Right ventricle myocardium superior (tissue), 1 donor: Measurements from ENCODE around the gene RNF14. TPM values are rescaled to one million over a fixed set of nuclear protein-coding genes. Genes with fewer than 3 reads are reported as not detected.

Source experiments
- ATAC-seq: fragments of 200-7000 bp; cut with Tn5 transposase; one replicate; pipeline ENCODE4 v1.9.1; 2020; ENCODE audit warnings: mild to moderate bottlenecking; ENCODE audit not compliant: poor library complexity
- DNase-seq: peaks from one replicate; pipeline ENCODE4 v3.0.0-alpha.2; 2020
- intact Hi-C: fragments of 100-400 bp; cut with DNase I; formaldehyde crosslinking; loops from one replicate; pipeline ENCODE4 v1.11.2; 2022
- total RNA-seq: library from RNA; stranded (reverse); fragmentation: NEBNext Ultra II Directional; extraction: Animal tissue kit (Norgen Biotek cat#: 25700); gene quantifications from one replicate; pipeline ENCODE4 v1.2.1, GENCODE V29; 2021
- donor health status: DM: no; HTN: yes; CAD: no; lungs with severe emphysema.

The RNF14 gene
- total RNA-seq, 1 donor from 2014 or later = 104 TPM

DNA sequence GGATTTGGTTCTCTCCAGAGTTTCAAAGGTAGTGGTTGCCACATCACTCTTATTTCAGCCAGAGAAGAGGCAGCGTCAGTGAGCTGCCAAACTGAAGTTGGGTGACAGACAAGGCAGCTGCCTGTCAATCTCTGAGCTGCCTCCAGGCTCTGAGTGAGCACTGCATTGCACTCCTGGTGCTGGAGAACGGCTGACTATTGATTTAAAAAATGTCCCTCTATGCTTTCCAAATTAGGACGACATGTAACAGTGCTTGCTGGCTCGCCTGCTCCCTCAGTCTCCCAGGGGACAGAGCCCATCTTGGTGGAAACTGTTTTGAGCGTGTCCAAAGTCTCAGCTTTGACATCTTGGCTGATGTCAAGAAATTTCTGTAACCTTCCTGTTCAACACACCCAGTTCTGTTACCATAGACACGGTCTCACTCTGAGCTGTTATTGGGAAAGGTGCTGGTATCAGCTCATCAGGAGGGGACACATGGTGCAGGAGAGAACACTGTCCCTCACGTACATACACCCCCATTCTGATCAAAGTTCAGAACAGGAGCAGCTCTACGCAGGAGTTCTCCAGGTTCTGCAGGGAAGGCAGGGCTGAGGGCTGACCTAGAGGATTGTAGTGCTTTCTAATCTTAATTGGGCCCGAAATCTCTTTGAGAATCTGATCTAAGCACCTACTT, 26.6 kb upstream of the RNF14 start:
- DNase-seq (no peak), ATAC-seq (no peak)
- intact Hi-C loops = no loop called here

DNA sequence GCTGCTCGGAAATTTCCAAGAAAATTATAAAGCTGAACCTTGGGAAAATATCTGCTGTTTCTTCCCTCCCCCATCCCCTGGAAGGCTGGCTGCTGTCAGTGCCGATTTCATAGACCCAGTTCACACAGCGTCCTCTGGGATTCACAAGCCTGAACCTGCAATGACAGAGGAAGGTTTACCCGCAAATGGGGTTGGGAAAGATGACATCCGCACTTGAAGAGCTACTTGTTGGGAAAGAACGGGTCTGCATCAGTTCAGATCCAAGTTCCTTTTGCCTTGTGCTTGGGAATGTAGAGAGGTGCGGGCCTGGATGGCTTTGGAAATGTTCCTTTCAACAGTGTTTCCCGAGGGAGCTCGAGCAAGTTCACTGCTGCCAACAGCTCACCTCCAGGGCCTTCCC, 24.8 kb upstream of the RNF14 start:
- no peak for DNase-seq
- ATAC-seq = no peak
- intact Hi-C loops = no loop called here

DNA sequence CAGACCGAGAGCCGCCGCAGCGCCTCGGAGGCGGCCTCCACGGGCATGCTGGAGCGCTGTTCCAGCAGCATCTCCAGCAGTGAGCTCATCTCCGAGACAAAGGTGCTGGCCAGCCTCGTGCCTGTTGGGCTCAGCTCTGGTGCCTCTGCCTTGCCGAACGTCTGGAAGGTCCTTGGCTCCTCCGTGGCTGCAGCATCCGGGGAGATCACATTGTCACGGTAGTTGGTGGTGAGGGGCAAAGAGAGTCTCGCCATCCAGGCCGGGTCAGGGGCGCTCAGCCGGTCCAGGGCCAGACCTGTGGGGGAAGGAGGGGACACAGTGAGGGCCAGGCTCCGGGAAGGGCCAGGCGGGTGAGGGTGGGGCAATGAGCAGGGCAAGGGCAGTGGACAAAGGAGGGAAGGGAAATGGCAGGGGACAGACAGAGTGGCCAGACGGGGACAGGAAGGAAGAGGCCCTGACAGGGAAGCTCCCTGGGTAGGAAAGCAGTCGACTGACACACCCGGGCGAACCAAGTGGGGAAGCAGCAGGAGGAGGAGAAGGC, 23.3 kb upstream of the RNF14 start:
- intact Hi-C loops = no loop called here
- ATAC-seq (peak; percentile 64), DNase-seq (peak; percentile 63)

DNA sequence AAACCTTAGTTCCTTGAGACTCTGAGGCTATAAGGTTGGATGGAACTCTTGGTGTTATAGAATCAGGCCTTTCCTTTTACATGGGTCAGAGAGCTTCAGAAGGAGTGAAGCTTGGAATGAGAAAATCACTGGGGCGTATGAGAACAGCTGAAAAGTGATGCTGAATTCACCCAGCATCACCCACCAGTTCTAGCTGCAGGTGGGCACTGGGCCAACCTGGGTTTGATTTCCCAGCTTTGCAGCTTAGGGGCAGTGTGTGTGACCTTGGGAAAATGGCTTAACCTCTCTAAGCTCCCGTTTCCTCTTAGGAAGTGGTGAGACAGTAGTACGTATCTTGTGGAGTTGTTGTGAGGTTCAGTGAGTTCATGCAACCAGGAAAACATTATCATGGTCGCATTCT, 21.6 kb upstream of the RNF14 start:
- intact Hi-C loops = no loop called here
- DNase-seq = no peak
- no peak for ATAC-seq

DNA sequence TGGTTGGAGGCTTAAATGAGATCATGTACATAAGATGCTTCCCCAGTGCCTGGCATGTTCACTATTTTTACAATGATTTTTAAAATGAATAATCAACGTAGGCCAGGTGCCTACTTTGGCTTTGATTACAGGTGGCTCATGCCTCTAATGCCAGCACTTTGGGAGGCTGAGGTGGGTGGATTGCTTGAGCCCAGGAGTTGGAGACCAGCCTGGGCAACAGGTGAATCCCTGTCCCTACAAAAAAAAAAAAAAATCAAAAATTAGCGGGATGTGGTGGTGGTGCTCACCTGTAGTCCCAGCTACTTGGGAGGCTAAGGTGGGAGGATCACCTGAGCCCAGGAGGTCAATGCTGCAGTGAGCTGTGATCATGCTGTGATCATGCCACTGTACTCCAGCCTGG, 20.1 kb upstream of the RNF14 start:
- ATAC-seq = no peak
- intact Hi-C loops = no loop called here
- no peak for DNase-seq

DNA sequence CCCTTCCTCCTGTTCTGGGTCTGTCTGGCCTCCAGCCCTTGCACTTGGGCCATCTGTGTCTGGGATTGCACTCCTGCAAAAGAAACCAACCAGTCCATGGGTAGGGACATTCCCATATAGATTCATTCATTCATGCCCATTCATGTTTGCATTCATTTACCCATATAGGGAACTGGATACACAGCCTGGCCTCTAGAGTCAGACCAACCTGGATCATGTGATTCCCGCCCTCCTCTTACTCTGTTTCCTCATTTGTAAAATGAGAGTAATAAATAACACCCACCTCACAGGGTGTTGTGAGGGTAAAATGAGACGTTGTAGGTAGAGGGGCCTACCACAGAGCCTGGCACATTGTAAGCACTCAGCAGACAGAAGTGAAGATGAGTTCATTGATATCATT, 19.4 kb upstream of the RNF14 start:
- intact Hi-C loops = no loop called here
- no peak for ATAC-seq
- no peak for DNase-seq

DNA sequence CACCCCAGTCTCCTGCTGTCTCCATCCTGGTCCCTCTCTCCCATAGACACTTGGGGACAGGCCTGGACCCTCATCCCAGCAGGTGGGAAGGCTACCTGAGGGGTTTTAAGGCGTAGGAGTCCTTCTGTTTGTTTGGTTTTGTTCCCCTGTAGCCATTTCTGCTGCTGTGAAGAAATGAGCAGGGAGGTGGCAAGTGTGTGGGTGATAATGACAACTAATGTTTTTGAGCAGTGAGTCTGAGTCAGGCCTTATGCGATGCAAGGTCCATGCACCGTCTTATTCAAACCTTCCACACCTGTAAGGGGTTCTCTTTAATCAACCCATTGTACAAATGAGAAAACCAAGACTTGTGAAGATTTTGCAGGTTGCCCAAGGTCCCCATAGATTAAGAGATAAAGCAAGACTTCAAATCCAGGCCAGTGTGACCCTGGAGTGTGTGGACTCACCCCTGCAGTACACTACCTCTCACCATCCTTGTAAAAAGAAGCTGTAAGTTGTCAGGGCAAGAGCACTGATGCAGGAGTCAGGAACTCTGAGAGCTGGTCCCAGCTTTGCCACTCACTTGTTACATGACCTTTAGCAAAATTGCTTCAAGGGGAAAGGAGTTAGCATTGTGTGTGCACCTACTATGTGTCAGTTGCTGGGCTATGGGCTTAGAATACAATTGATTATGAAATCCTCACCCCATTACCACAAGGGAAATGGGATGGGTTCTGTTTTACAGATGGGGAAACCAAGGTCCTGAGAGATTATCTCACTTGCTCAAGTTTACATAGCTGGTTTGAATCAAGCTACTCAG, 18.5 kb upstream of the RNF14 start:
- DNase-seq (no peak), ATAC-seq (no peak)
- intact Hi-C loops = no loop called here

DNA sequence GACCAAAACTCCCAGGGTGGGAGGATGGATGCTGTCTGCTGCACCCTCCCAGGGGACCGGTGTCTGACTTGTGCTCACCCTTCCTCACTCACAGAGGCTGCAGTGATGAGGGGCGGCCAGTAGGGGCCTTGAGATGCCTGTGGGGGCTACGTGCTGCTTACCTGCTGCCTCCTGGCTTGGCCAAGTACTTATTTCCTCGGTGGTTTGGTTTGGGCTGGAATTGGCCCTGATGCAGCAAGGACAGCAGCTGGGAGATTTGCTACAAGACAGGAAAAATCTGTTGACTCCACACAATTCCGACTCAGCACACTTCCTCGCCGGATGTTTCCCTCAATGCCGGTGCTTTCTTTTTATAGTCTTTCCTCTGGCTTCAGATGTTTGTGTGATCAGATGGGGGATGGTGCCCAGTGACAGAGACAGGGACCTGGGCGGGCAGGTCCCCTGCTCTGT, 17.5 kb upstream of the RNF14 start:
- DNase-seq (no peak), ATAC-seq (peak; percentile 35)
- intact Hi-C loops = no loop called here

DNA sequence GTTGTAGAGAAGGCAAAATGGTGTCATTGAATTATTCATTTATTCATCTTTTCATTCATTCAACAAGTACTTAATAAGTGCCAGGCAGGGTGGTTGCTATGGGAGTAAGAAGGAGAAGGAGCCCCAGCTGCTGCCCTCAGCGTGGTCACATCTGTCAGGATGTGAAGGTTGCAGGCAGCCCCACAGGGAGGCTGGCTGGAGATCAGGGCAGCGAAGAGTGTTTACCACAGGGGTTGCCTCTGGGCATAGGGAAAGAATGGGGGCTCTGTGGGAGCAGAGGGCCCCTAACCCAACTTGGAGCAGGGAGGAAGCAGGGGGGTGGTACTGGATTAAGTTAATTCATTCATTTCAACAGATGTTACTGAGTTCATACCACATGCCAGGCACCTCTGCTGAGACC, 16.9 kb upstream of the RNF14 start:
- DNase-seq (no peak), ATAC-seq (no peak)
- intact Hi-C loops = no loop called here

DNA sequence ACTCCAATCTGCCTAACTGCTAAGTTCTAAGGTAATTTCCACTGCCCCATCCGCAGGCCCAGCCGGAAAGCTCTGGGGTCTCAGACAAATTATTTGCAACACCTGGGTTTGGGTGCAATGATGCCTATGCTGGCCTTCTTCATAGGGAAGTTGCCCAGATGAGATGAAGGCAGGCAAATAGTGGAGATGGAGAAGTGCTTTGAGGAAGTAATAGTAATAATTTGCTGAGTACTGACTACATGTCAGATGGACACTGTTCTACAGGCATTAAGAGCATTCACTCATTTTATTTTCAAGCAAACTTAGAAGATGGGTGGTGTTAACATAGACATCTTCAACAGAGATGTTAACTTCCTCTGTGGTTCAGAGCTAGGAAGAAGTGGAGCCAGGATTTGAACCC, 14.7 kb upstream of the RNF14 start:
- intact Hi-C loops = no loop called here
- no peak for ATAC-seq

DNA sequence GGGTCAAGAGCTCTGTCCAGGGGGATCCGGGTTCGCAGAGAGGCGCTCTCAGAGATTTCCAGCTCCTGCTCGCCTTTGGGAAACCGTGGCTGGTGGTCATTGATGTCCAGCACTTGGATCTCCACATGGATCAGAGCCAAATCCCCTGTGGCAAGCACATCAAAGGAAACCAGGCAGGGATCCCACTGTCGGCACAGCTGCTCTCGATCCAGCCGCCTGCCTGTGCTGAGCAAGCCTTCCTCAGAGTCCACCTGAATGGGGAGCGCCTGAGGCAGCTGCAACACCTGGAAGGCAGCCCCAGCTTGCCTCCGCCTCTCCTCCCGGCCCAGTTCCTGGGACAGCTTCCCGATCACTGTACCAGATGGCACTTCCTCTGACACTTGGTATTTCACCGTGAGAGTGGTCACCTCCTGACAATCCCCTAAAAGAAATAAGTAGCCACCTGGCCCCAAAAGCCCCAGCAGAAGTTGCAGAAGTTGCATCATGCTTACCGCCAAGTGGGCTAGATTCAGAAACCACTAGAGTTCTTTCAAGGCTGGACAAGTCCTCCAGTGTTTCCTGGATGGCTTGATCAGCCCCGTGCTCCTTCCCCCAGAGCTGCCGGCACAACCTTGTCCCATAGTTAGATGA, 11.4 kb upstream of the RNF14 start:
- DNase-seq (no peak), ATAC-seq (no peak)
- intact Hi-C loops = loop anchor here (5.0 kb wide), 1 partner anchor 35 kb away; the partner anchor contains the start of gene DELE1

More for the DNA sequence above, 14.7 kb upstream of the RNF14 start:
- no peak for DNase-seq

DNA sequence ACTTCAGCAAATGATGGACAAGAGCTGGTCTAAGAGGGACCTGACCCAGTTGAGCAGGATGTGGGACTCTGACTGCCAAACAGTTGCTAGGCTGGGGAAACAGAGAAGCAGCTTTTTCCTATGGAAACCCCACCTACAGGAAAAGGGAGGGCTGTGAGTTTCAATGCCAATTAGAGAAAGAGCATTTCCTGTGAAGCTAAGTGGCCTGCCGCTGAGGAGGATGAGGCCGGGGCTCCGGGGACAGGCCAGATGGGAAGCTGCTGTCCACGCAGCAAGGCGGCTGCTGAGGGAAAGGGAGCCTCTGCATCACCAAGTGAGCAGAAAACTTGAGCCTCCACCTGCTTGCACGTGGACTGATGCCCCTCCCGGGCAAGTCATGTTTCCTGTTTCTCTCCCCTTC, 10.8 kb upstream of the RNF14 start, which contains the start of gene PCDH12:
Gene PCDH12 (minus strand): TSS at position 90 of the 400 bp plus-strand sequence. CDS start 351 bp downstream, outside the sequence.
- ATAC-seq (peak; percentile 64), DNase-seq (peak; percentile 69)
- intact Hi-C loops = loop anchor here (5.0 kb wide), 1 partner anchor 36 kb away; the partner anchor contains the start of gene DELE1

DNA sequence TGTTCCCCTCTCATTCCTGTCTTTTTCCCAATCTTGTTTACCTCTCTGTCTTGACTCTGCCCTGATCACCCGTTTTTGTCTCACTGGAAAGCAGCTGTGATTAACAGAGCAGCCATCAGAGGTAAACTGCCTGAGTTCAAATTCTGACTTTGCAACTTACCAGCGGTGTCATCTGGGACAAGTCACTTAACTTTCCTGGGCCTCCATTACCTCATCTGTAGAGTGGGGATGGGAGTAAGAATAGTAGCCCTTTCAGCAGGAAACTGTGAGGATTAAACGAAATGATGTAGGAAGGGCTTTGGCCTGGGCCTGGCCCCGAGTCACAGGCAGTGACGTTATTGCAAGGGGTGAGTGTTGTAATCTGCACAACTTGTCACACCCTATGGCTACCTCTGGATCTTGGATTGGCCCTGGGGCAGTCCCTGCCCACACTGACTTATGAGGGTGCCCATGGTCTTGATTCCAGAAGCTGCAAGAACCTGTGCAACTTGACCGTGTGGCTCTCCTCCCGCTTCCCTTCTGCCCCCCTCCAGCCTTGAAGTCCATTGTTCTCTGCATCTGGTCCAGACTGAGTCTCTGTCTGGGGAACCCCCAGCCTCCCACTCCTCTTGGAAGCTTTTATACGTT, 10.2 kb upstream of the RNF14 start:
- intact Hi-C loops = loop anchor here (5.0 kb wide), 1 partner anchor 36 kb away; the partner anchor contains the start of gene DELE1
- DNase-seq (no peak), ATAC-seq (peak; percentile 45)

DNA sequence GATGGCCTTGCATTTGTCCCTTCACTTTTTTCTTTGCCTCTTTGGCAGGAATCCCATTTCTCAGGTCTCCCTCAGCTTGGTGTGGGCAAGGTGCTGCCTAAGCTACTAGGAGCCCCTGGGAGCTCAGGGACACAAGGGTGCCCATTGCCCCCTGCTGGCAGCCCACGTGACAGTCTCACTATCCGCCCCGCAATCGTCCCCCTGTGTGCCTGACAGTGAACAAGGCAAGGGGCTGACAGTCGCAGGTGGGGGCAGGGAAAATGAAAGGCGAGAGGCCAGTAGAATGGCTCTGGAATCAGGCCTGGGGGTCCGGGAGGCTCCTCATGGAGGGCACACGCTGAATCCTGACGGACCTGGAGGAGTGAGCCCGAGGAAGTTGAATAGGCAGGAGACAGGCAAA, 8.9 kb upstream of the RNF14 start:
- DNase-seq (no peak), ATAC-seq (peak; percentile 29)

DNA sequence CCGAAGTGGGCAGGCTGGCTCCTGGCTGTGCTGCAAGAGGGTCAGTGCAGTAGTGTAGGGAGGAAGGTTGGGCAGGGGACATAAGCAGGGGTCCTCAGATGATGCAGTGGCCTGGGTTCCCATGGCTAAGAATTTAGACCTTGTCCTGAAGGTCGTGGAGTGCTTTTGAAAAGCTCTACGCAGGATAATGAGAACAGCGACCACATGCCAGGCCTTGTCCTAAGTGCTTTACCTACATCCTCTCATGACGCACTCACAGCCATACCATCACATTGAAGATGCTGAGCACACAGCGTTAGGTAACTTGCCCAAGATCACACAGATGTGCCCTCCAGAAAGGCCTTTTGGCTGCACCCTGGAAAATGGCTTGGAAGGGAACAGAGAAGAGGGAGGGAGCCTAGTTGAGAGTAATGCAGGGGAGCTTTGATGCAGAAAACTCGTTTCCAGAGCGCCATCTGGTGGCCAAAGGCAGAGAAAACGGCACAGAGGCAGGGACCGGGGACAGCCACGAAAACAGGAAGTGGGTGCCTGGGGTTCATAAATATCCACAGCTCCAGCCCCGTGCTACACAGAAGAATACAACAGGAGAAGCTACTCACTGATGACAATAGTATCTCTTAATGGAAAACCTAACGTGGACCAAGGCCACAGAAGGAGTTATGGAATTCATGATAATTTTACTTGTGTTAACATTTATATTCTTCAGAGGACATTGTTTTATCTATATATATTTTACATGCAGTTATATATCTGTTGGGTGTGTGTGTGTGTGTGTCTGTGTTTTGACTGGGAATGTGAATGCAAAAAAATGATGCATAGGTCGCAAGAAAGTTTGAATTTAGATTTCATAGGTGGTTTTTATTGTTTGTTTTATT, 8.2 kb upstream of the RNF14 start:
- ATAC-seq (peak; percentile 89), DNase-seq (peak; percentile 92)
- intact Hi-C loops = loop anchor here (5.0 to 10.0 kb wide), 2 partner anchors 76 to 268 kb away; no protein-coding TSS in a partner anchor

More for the DNA sequence above, 8.9 kb upstream of the RNF14 start:
- intact Hi-C loops = loop anchor here (5.0 to 10.0 kb wide), 2 partner anchors 75 to 268 kb away; no protein-coding TSS in a partner anchor

DNA sequence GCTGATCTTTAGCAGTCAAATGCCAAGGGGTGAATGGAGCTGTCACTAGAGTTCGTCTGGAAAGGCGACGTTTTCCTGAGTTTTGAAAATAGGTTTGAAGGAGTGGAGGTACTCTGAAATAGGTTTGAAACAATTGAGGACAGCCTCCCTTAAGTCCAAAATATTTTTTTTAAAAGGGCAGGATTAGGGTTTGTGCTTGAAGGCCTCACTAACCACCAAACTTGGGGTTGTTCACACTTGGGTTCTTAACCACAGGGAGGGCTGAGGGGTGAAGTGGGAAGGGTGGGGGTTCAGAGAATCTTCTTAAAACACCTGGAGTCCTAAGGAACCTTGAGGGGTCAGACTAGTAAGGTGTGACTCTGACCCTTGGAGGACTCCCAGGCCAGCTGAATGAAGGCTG, 7.4 kb upstream of the RNF14 start:
- DNase-seq (no peak), ATAC-seq (no peak)
- intact Hi-C loops = loop anchor here (5.0 to 10.0 kb wide), 2 partner anchors 77 to 269 kb away; no protein-coding TSS in a partner anchor

DNA sequence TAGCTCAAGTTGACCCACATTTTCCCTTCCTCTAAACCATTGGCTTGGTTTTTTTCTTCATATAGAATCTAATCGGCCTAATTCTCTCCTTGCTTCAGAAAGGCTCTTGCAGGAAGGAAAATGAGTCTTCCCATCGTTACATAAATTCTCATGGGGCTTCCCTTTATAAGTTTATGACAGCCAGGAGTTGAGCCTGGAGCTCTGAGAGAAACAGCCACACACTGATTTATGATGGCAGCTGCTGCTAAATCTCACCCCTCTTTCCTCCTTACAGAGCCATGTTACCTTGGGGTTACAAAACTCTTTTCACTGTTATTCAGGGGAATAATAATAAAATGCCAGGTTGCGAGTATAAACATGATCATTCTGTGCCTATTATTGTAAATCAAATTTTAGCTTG, 5.2 kb upstream of the RNF14 start:
- intact Hi-C loops = loop anchor here (5.0 to 10.0 kb wide), 2 partner anchors 79 to 271 kb away; no protein-coding TSS in a partner anchor
- no peak for DNase-seq
- ATAC-seq = no peak
